Kidney epithelial cell (primary cell): ENCODE results near the gene IL17F. TPM values are rescaled to one million over a fixed set of nuclear protein-coding genes. Genes with fewer than 3 reads are reported as not detected.

Experiments
- total RNA-seq: library from RNA; depleted of rRNA; stranded (reverse); fragments of >200 nt; gene quantifications from 2 replicates; pipeline ENCODE4 v1.2.3, GENCODE V29; 2015

Gene IL17F
- total RNA-seq, 1 donor from 2014 or later: not detected

Other genes starting within 250 kb of the IL17F start
- gene PKHD1, start 156.9 kb downstream of the IL17F start, total RNA-seq: 1.6 and 1.8 TPM in 2 replicates
- not detected in 2 replicates for gene IL17A, start 58.1 kb downstream of the IL17F start, total RNA-seq
- 37.1 and 38.6 TPM in 2 replicates for gene MCM3, start 40.2 kb upstream of the IL17F start, total RNA-seq
- gene PAQR8, start 117.7 kb upstream of the IL17F start, total RNA-seq: 4.4 and 4.7 TPM in 2 replicates
- gene EFHC1, start 175.8 kb upstream of the IL17F start, total RNA-seq: 20.5 and 22.9 TPM in 2 replicates